ENCODE data around the gene NDUFB7.

The NDUFB7 gene

DNA sequence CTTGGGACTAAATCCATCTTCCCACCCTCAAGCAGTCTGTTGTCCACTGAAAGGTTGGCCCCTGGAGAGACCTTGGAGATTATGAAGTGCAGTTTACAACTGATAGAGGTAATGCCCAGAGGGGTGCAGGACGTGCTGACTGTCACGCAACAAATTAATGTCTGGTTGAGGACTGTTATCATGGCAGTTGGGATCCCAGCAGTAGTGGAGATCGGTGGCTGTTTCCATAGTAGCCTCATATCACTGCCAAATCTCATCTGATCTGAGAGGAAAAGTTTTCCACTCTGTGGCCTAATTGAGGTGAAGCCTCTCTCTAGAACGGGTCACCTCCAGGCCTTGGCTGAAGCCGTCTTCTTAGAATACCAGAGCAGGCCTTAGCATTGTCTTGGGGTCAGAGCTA lies 38.4 kb downstream of the NDUFB7 start:
- TF ChIP-seq TCF12 (IDR thresholded peaks at IDR 0.05; ENCODE audit: low read depth) (no peak), CREB1 (IDR thresholded peaks at IDR 0.05; ENCODE audit: low read depth) (no peak), YY1 (IDR thresholded peaks at IDR 0.05; ENCODE audit: low read depth) (no peak), FOXM1 (IDR thresholded peaks at IDR 0.05; ENCODE audit: borderline replicate concordance, low read depth) (no peak), EGR1 (IDR thresholded peaks at IDR 0.05) (no peak), TAF1 (IDR thresholded peaks at IDR 0.05; ENCODE audit: low read depth) (no peak)
- TF ChIP-seq, protein P1, sequence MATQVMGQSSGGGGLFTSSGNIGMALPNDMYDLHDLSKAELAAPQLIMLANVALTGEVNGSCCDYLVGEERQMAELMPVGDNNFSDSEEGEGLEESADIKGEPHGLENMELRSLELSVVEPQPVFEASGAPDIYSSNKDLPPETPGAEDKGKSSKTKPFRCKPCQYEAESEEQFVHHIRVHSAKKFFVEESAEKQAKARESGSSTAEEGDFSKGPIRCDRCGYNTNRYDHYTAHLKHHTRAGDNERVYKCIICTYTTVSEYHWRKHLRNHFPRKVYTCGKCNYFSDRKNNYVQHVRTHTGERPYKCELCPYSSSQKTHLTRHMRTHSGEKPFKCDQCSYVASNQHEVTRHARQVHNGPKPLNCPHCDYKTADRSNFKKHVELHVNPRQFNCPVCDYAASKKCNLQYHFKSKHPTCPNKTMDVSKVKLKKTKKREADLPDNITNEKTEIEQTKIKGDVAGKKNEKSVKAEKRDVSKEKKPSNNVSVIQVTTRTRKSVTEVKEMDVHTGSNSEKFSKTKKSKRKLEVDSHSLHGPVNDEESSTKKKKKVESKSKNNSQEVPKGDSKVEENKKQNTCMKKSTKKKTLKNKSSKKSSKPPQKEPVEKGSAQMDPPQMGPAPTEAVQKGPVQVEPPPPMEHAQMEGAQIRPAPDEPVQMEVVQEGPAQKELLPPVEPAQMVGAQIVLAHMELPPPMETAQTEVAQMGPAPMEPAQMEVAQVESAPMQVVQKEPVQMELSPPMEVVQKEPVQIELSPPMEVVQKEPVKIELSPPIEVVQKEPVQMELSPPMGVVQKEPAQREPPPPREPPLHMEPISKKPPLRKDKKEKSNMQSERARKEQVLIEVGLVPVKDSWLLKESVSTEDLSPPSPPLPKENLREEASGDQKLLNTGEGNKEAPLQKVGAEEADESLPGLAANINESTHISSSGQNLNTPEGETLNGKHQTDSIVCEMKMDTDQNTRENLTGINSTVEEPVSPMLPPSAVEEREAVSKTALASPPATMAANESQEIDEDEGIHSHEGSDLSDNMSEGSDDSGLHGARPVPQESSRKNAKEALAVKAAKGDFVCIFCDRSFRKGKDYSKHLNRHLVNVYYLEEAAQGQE (IDR thresholded peaks at IDR 0.05; ENCODE audit: low read depth), result no peak
- TF ChIP-seq, protein P2, sequence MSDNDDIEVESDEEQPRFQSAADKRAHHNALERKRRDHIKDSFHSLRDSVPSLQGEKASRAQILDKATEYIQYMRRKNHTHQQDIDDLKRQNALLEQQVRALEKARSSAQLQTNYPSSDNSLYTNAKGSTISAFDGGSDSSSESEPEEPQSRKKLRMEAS (IDR thresholded peaks at IDR 0.05), result no peak

DNA sequence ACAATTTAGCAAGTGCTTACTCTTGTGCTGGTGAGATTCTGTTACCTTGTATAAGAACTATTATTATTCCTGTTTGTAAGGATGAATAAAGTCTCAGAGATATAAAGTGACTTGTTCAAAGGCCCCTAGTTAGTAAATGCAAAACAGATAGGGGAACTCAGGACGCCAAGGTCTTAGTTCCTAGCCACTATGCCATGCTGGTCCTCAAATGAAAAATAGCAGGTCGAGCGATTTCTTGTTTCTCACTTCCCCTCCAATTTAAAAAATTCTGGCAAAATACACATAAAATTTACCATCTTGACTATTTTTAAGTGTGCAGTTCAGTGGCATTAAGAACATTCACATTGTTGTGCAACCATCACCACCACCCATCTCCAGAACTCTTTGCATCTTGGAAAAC lies 41.4 kb downstream of the NDUFB7 start:
- TF ChIP-seq EGR1 (IDR thresholded peaks at IDR 0.05) (no peak), FOXM1 (IDR thresholded peaks at IDR 0.05; ENCODE audit: borderline replicate concordance, low read depth) (no peak), CREB1 (IDR thresholded peaks at IDR 0.05; ENCODE audit: low read depth) (no peak), TAF1 (IDR thresholded peaks at IDR 0.05; ENCODE audit: low read depth) (no peak), NFIC (IDR thresholded peaks at IDR 0.05) (no peak), EP300 (IDR thresholded peaks at IDR 0.05; ENCODE audit: borderline replicate concordance) (no peak), ZBTB7A (IDR thresholded peaks at IDR 0.05; ENCODE audit: low read depth) (no peak), CEBPB (IDR thresholded peaks at IDR 0.05) (no peak)
- TF ChIP-seq, protein P2 (IDR thresholded peaks at IDR 0.05), result no peak
- TF ChIP-seq, protein P1 (IDR thresholded peaks at IDR 0.05; ENCODE audit: low read depth), result no peak
- TF ChIP-seq, protein P3, sequence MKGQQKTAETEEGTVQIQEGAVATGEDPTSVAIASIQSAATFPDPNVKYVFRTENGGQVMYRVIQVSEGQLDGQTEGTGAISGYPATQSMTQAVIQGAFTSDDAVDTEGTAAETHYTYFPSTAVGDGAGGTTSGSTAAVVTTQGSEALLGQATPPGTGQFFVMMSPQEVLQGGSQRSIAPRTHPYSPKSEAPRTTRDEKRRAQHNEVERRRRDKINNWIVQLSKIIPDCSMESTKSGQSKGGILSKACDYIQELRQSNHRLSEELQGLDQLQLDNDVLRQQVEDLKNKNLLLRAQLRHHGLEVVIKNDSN (IDR thresholded peaks at IDR 0.05), result no peak

DNA sequence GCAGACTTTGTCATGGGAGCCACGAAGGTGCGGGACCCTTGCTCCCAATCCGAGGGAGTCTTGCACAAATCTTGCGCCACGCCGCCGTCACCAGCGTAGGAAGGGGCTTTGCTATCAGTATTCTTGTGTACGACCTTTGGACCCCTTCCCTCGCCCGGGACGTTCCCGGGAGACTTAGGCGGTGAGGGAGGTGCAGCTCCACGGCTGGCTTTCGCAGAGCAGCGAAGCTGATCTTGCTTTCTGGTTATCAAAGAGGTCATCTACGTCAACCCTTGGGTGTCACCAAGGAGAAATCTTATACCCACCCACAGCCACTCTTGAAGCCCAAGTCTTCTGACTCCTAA lies 41.9 kb downstream of the NDUFB7 start:
- TF ChIP-seq ZBTB7A (IDR thresholded peaks at IDR 0.05; ENCODE audit: low read depth), result no peak; the same call in 1 of the 2 replicates
- TF ChIP-seq YY1 (IDR thresholded peaks at IDR 0.05; ENCODE audit: low read depth), result no peak
- TF ChIP-seq TCF12 (IDR thresholded peaks at IDR 0.05; ENCODE audit: low read depth), result no peak
- TF ChIP-seq, protein P3 (IDR thresholded peaks at IDR 0.05), result no peak
- TF ChIP-seq, protein P1 (IDR thresholded peaks at IDR 0.05; ENCODE audit: low read depth), result no peak
- no peak for TF ChIP-seq EP300 (IDR thresholded peaks at IDR 0.05; ENCODE audit: borderline replicate concordance)
- TF ChIP-seq FOXM1 (IDR thresholded peaks at IDR 0.05; ENCODE audit: borderline replicate concordance, low read depth), result no peak
- TF ChIP-seq TEAD4 (IDR thresholded peaks at IDR 0.05), result no peak
- no peak for TF ChIP-seq CEBPB (IDR thresholded peaks at IDR 0.05)
- TF ChIP-seq NFIC (IDR thresholded peaks at IDR 0.05), result no peak
- no peak for TF ChIP-seq CREB1 (IDR thresholded peaks at IDR 0.05; ENCODE audit: low read depth)
- TF ChIP-seq, protein P2 (IDR thresholded peaks at IDR 0.05), result no peak
- no peak for TF ChIP-seq RAD21 (IDR thresholded peaks at IDR 0.05; ENCODE audit: low read depth)
- no peak for TF ChIP-seq EGR1 (IDR thresholded peaks at IDR 0.05)
- TF ChIP-seq TAF1 (IDR thresholded peaks at IDR 0.05; ENCODE audit: low read depth), result no peak

DNA sequence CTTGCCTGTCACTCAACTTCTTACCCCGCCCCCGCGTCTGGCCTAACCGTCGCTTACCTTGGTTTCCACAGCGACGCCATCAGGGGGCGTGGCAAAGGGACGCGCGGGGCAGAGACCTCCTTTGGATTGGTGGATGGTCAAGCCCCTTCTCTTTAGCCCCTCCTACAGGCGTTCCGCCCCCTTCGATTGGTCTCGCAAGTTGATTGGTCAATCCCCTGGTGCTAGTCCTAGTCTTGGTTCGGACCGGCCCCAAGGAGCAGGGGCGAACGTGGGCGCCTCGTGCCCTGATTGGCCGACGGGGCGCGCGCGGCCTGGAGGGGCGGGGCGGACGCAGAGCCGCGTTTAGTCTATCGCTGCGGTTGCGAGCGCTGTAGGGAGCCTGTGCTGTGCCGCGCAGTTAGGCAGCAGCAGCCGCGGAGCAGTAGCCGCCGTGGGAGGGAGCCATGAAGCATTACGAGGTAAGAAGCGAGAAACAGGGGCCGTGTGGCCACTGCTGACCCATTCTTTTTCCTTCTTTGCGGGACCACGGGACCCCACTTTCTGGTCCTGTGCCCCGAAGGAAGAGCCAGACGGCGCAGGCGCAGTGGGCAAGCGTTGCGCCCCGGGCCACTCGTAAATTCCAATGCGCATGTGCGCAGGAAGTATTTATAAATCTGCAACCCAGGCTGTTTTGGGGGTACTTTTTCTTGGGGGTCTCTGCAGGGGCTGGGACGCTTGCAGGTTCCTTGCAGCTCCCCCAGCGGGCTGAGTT lies 42.4 kb downstream of the NDUFB7 start, which contains the start of gene TECR:
TECR (plus strand) TSS at position 341 of the 751 bp plus-strand sequence; CDS start at position 444, 103 bp downstream.
- TF ChIP-seq, protein P1 (IDR thresholded peaks at IDR 0.05; ENCODE audit: low read depth), result no peak
- TF ChIP-seq CEBPB (IDR thresholded peaks at IDR 0.05) (no peak; the same call in 1 of the 2 replicates), CREB1 (IDR thresholded peaks at IDR 0.05; ENCODE audit: low read depth) (no peak), ZBTB7A (IDR thresholded peaks at IDR 0.05; ENCODE audit: low read depth) (0 out of 2 replicates have a peak, but pooled peaks have one; percentile 54), NFIC (IDR thresholded peaks at IDR 0.05) (no peak), EP300 (IDR thresholded peaks at IDR 0.05; ENCODE audit: borderline replicate concordance) (0 out of 2 replicates have a peak, but pooled peaks have one; percentile 29), RAD21 (IDR thresholded peaks at IDR 0.05; ENCODE audit: low read depth) (no peak), EGR1 (IDR thresholded peaks at IDR 0.05) (peak; percentile 85), TEAD4 (IDR thresholded peaks at IDR 0.05) (no peak), YY1 (IDR thresholded peaks at IDR 0.05; ENCODE audit: low read depth) (0 out of 2 replicates have a peak, but pooled peaks have one; percentile 27), TCF12 (IDR thresholded peaks at IDR 0.05; ENCODE audit: low read depth) (no peak), TAF1 (IDR thresholded peaks at IDR 0.05; ENCODE audit: low read depth) (peak; percentile 90), FOXM1 (IDR thresholded peaks at IDR 0.05; ENCODE audit: borderline replicate concordance, low read depth) (peak; percentile 49; the same call in 1 of the 2 replicates)
- TF ChIP-seq, protein P3 (IDR thresholded peaks at IDR 0.05), result peak; percentile 26; the same call in 1 of the 2 replicates
- TF ChIP-seq, protein P2 (IDR thresholded peaks at IDR 0.05), result peak; percentile 60

Measured in Ishikawa (cell line).